DND-41 (cell line): ENCODE results near the gene NTN4.

Experiments used
- ATAC-seq: fragments of 200-7000 bp; cut with Tn5 transposase; 3 replicates; pipeline ENCODE4 v1.9.1; 2021; ENCODE audit warnings: low read depth; ENCODE audit not compliant: insufficient read depth
- DNase-seq: peaks from one replicate; pipeline ENCODE4 v3.0.0-alpha.2; 2020
- H2AFZ ChIP-seq: 2 replicates; pipeline ENCODE4 v1.6.0; 2012; ENCODE audit warnings: low read depth, low read length
- H3K27ac ChIP-seq: 2 replicates; pipeline ENCODE4 v1.5.1; 2012; ENCODE audit warnings: low read length, inconsistent platforms
- H3K27me3 ChIP-seq: fragments of 200-600 bp; sonication (generic); 2 replicates; pipeline ENCODE4 v1.6.0; 2012; ENCODE audit warnings: low read length, mild to moderate bottlenecking, inconsistent platforms; ENCODE audit not compliant: insufficient read depth, poor library complexity
- H3K36me3 ChIP-seq: 2 replicates; pipeline ENCODE4 v1.5.1; 2012; ENCODE audit warnings: low read length, inconsistent platforms; ENCODE audit not compliant: insufficient read depth
- H3K4me1 ChIP-seq: 2 replicates; pipeline ENCODE4 v1.5.1; 2012; ENCODE audit warnings: mild to moderate bottlenecking, low read length; ENCODE audit not compliant: insufficient read depth
- H3K4me2 ChIP-seq: 2 replicates; pipeline ENCODE4 v1.6.0; 2012; ENCODE audit warnings: mild to moderate bottlenecking, moderate library complexity, low read length, inconsistent platforms; ENCODE audit not compliant: insufficient read depth
- H3K4me3 ChIP-seq, 2 experiments: fragments of 200-600 bp in 1 of 2; shearing (Covaris generic) in 1 of 2; 2 replicates each; pipeline ENCODE4 v1.5.1; 2012 to 2016; ENCODE audit warnings: inconsistent platforms in 2 of 2, low read length in 2 of 2, mild to moderate bottlenecking in 2 of 2, low read depth in 1 of 2, moderate library complexity in 1 of 2
- H3K79me2 ChIP-seq: 2 replicates; pipeline ENCODE4 v1.6.0; 2012; ENCODE audit warnings: low read length, inconsistent platforms; ENCODE audit not compliant: insufficient read depth
- H3K9ac ChIP-seq: 2 replicates; pipeline ENCODE4 v1.6.0; 2012; ENCODE audit warnings: low read depth, mild to moderate bottlenecking, inconsistent platforms, low read length, moderate library complexity
- H3K9me3 ChIP-seq: 2 replicates; pipeline ENCODE4 v1.5.1; 2012; ENCODE audit warnings: low read length, moderate library complexity, mild to moderate bottlenecking, inconsistent platforms; ENCODE audit not compliant: insufficient read depth, severe bottlenecking
- H4K20me1 ChIP-seq: 2 replicates; pipeline ENCODE4 v1.6.0; 2012; ENCODE audit warnings: low read length; ENCODE audit not compliant: insufficient read depth
- EZH2 ChIP-seq: IDR thresholded peaks from 3 replicates; pipeline ENCODE4 v1.6.1; 2012; ENCODE audit warnings: borderline replicate concordance, low read depth, mild to moderate bottlenecking, moderate library complexity, low read length, inconsistent platforms; ENCODE audit not compliant: severe bottlenecking
- TF ChIP-seq, protein P1 (sequence below): IDR thresholded peaks from 2 replicates; pipeline ENCODE4 v1.5.1; 2012; ENCODE audit warnings: borderline replicate concordance, low read length, moderate library complexity, mild to moderate bottlenecking; ENCODE audit not compliant: poor library complexity, severe bottlenecking; ENCODE audit errors: extremely low read depth

NTN4 gene

GRCh38 chr12:95803817-95804216 lies 13.3 kb upstream of the NTN4 start:
- no peak for TF ChIP-seq EZH2

DNA sequence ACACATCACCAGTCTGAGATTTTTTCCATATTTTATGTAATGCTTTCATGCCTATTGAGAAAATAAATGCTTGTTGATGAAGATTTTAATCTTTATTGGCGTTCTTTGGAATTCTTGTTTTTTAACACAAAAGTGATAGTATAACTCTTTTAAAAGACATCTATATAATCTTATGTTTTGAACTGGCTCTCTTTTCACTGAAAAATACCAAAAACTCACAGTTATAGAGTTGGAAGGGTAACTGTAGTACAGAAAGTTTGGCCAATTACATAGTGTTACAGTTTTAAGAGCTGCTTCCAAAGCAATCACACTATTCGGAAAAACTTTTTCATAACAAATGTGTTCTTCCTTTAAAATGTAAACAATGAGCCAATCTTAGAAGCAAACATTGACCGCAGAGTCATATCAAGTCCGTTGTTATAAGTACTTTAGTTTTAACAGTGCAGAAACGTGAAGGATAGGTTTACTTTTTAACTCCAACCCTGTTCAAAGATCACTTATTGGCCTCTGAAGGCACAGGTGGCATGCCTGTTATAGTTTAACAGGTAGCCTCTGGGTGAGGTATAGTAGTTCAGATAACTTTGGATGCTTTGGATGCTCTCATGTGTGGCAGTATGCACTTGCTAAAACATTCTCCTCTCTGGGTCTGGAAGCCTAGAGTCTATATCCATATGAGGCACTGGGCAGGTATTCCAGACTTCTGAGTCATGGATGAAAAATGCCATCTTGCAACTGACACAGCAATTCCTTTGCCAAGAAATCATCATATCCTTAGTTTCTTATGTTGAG lies 12.1 kb upstream of the NTN4 start:
- no peaks in the 10 kb centered on the region for H4K20me1 ChIP-seq
- no peaks in the 10 kb centered on the region for H3K36me3 ChIP-seq
- no peak for ATAC-seq
- no peak overlapping the region for H3K4me2 ChIP-seq
- no peak for DNase-seq
- no peaks in the 10 kb centered on the region for H3K9me3 ChIP-seq
- no peaks in the 10 kb centered on the region for H3K79me2 ChIP-seq
- no peak for TF ChIP-seq EZH2
- TF ChIP-seq, protein P1, sequence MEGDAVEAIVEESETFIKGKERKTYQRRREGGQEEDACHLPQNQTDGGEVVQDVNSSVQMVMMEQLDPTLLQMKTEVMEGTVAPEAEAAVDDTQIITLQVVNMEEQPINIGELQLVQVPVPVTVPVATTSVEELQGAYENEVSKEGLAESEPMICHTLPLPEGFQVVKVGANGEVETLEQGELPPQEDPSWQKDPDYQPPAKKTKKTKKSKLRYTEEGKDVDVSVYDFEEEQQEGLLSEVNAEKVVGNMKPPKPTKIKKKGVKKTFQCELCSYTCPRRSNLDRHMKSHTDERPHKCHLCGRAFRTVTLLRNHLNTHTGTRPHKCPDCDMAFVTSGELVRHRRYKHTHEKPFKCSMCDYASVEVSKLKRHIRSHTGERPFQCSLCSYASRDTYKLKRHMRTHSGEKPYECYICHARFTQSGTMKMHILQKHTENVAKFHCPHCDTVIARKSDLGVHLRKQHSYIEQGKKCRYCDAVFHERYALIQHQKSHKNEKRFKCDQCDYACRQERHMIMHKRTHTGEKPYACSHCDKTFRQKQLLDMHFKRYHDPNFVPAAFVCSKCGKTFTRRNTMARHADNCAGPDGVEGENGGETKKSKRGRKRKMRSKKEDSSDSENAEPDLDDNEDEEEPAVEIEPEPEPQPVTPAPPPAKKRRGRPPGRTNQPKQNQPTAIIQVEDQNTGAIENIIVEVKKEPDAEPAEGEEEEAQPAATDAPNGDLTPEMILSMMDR: no peak
- no peak overlapping the region for H3K9ac ChIP-seq
- no peak overlapping the region for H3K27ac ChIP-seq
- H3K27me3 ChIP-seq: peaks cover 9% of the 10 kb centered on the region
- no peaks in the 10 kb centered on the region for H3K4me1 ChIP-seq
- H2AFZ ChIP-seq: no peak overlapping the region
- no peak overlapping the region for H3K4me3 ChIP-seq

More at GRCh38 chr12:95803817-95804216, 13.3 kb upstream of the NTN4 start:
- DNase-seq: no peak
- ATAC-seq: no peak
- Histone ChIP-seq H3K27ac (no peak overlapping the region), H3K4me2 (no peak overlapping the region), H3K79me2 (no peaks in the 10 kb centered on the region), H3K27me3 (peaks cover 9% of the 10 kb centered on the region), H2AFZ (no peak overlapping the region), H3K4me1 (no peaks in the 10 kb centered on the region), H3K9me3 (no peaks in the 10 kb centered on the region), H4K20me1 (no peaks in the 10 kb centered on the region), H3K36me3 (no peaks in the 10 kb centered on the region), H3K4me3 (no peak overlapping the region), H3K9ac (no peak overlapping the region)

DNA sequence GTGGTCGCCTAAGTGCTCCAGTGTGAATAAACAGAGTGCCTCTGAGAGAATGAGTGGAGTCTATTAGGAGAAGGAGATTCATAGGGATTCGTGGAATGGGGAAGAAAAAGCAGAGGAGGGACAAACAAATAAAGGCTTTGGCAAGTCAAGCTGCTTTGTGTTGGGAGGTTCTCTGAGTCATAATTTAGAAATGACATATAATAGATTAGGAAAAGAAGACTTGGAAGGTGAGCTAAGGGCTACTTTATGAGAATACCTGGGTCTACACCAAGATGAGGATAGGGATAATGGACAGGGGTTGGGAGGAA lies 6.4 kb upstream of the NTN4 start:
- H2AFZ ChIP-seq: no peak overlapping the region
- H3K36me3 ChIP-seq: no peaks in the 10 kb centered on the region
- no peak for TF ChIP-seq EZH2
- TF ChIP-seq, protein P1: no peak
- no peak for ATAC-seq
- H3K27me3 ChIP-seq: peaks cover 18% of the 10 kb centered on the region
- H3K9ac ChIP-seq: no peak overlapping the region
- no peaks in the 10 kb centered on the region for H3K4me1 ChIP-seq
- H3K9me3 ChIP-seq: no peaks in the 10 kb centered on the region
- no peak overlapping the region for H3K27ac ChIP-seq
- H3K4me2 ChIP-seq: no peak overlapping the region
- no peaks in the 10 kb centered on the region for H3K79me2 ChIP-seq
- H3K4me3 ChIP-seq: no peak overlapping the region
- no peaks in the 10 kb centered on the region for H4K20me1 ChIP-seq
- DNase-seq: no peak

- no peak overlapping the region for H3K4me2 ChIP-seq
Measured at GRCh38 chr12:95796225-95796981, 5.8 kb upstream of the NTN4 start.

More at GRCh38 chr12:95796225-95796981, 5.8 kb upstream of the NTN4 start:
- Histone ChIP-seq H3K4me3 (no peak overlapping the region), H3K9me3 (no peaks in the 10 kb centered on the region), H2AFZ (no peak overlapping the region), H3K27ac (no peak overlapping the region), H3K27me3 (peaks cover 22% of the 10 kb centered on the region), H3K9ac (no peak overlapping the region), H3K36me3 (no peaks in the 10 kb centered on the region), H4K20me1 (no peaks in the 10 kb centered on the region), H3K79me2 (no peaks in the 10 kb centered on the region), H3K4me1 (no peaks in the 10 kb centered on the region)
- no peak for TF ChIP-seq EZH2
- TF ChIP-seq, protein P1: no peak
- ATAC-seq (no peak), DNase-seq (no peak)
